Tibial artery (tissue), 4 donors: ENCODE data around the gene TMTC4.

ENCODE experiments used
- DNase-seq, 2 donors: peaks; one replicate each; pipeline ENCODE4 v3.0.0-alpha.2; 2019
- H3K27ac ChIP-seq, 2 donors: fragments of 200-600 bp; sonication (generic) in 1 of 2; 1 replicate in 1 of 2; 2 replicates in 1 of 2; pipeline ENCODE4 v1.5.1; 2018 to 2019; ENCODE audit warnings: mild to moderate bottlenecking in 1 of 2
- H3K27me3 ChIP-seq, 2 donors: fragments of 200-600 bp; sonication (generic) in 1 of 2; one replicate each; pipeline versions ENCODE4 v1.5.1 to v1.6.0; 2016 to 2019
- H3K36me3 ChIP-seq, 3 donors: fragments of 200-600 bp; sonication (generic) in 2 of 3; one replicate each; pipeline ENCODE4 v1.5.1; 2016 to 2019; ENCODE audit warnings: mild to moderate bottlenecking in 2 of 3
- H3K4me1 ChIP-seq, 4 donors: fragments of 200-600 bp; sonication (generic) in 2 of 4; 1 replicate in 3 of 4; 2 replicates in 1 of 4; pipeline ENCODE4 v1.5.1; 2016 to 2019
- H3K4me3 ChIP-seq, 2 donors: fragments of 200-600 bp; sonication (generic) in 1 of 2; 1 replicate in 1 of 2; 2 replicates in 1 of 2; pipeline ENCODE4 v1.5.1; 2018 to 2019; ENCODE audit warnings: mild to moderate bottlenecking in 2 of 2
- H3K9me3 ChIP-seq, 3 donors: fragments of 200-600 bp; sonication (generic) in 1 of 3; one replicate each; pipeline ENCODE4 v1.5.1; 2016 to 2019
- CTCF ChIP-seq, 2 experiments: fragments of 200-600 bp in 1 of 2; fragments of 450-650 bp in 1 of 2; IDR thresholded peaks; one replicate each; pipeline ENCODE4 v1.5.1; 2017 to 2019; ENCODE audit warnings: antibody characterized with exemption in 2 of 2, mild to moderate bottlenecking in 1 of 2, moderate library complexity in 1 of 2
- intact Hi-C: fragments of 100-400 bp; cut with DNase I; formaldehyde crosslinking; loops from one replicate; pipeline ENCODE4 v1.15.0; 2023; ENCODE audit warnings: low total_unique reads

The TMTC4 gene

GRCh38 chr13:100601716-100602115 lies 72.9 kb downstream of the TMTC4 start:
- intact Hi-C loops, result no loop called here
- no peak for DNase-seq
- Histone ChIP-seq H3K27me3 (no peaks in the 10 kb centered on the region), H3K4me1 (no peaks in the 10 kb centered on the region), H3K36me3 (peaks cover 0 to 5% (median 0%) of the 10 kb centered on the region in 3 donors), H3K4me3 (no peak overlapping the region), H3K27ac (no peak overlapping the region), H3K9me3 (no peaks in the 10 kb centered on the region)
- TF ChIP-seq CTCF (IDR thresholded peaks at IDR 0.05), result no peak

- no peaks in the 10 kb centered on the region for H3K27me3 ChIP-seq
- H3K36me3 ChIP-seq, result no peaks in the 10 kb centered on the region
- H3K4me3 ChIP-seq, result no peak overlapping the region
- DNase-seq, result no peak
- intact Hi-C loops, result no loop called here
- no peaks in the 10 kb centered on the region for H3K4me1 ChIP-seq
- no peak overlapping the region for H3K27ac ChIP-seq
- no peaks in the 10 kb centered on the region for H3K9me3 ChIP-seq
- no peak for TF ChIP-seq CTCF (IDR thresholded peaks at IDR 0.05)
Observed at GRCh38 chr13:100600915-100601314, 73.7 kb downstream of the TMTC4 start.

GRCh38 chr13:100600461-100600860 lies 74.1 kb downstream of the TMTC4 start:
- no peaks in the 10 kb centered on the region for H3K36me3 ChIP-seq
- no peaks in the 10 kb centered on the region for H3K9me3 ChIP-seq
- intact Hi-C loops, result no loop called here
- no peak overlapping the region for H3K27ac ChIP-seq
- no peak for TF ChIP-seq CTCF (IDR thresholded peaks at IDR 0.05)
- no peak for DNase-seq
- H3K4me3 ChIP-seq, result no peak overlapping the region
- H3K4me1 ChIP-seq, result no peaks in the 10 kb centered on the region
- no peaks in the 10 kb centered on the region for H3K27me3 ChIP-seq

DNA sequence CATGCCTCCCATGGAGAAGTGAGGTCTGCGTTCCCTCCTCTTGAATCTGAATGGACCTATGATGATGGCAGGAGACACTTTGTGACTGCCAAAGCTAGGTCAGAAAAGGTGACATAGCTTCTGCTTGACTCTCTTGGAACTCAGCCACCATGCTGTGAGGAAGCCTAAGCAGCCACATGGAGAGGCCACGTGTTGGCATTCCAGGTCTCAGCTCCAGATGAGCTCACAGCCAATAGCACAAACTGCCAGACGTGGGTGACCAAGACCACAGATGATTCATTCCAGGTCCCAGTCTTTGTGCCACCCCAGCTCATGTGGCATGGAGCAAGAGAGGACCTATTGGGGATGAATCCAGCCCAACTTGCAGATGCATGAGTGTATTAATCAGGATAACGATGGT lies 77.3 kb downstream of the TMTC4 start:
- TF ChIP-seq CTCF (IDR thresholded peaks at IDR 0.05), result no peak
- DNase-seq, result no peak

DNA sequence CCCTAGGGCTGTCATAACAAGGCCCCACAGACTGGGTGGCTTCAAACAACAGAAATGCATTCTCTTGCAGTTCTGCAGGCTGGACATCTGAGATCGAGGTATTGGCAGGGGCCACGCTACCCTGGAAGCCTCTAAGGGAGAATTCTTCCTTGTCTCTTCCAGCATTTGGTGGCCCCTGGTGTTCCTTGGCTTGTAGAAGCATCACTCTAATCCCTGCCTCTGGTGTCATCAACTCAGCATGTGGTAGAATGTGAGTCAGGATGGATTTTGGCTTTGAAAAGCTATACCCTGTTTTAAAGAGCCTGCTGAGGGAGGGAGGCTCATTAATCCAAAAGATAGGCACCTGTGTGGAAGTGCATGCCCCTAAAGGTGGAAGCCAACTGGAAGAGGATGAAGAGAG lies 78.1 kb downstream of the TMTC4 start:
- no peak for TF ChIP-seq CTCF (IDR thresholded peaks at IDR 0.05)
- no peak overlapping the region for H3K4me3 ChIP-seq
- intact Hi-C loops, result no loop called here
- no peaks in the 10 kb centered on the region for H3K9me3 ChIP-seq
- H3K27ac ChIP-seq, result no peak overlapping the region
- no peaks in the 10 kb centered on the region for H3K36me3 ChIP-seq
- H3K4me1 ChIP-seq, result no peaks in the 10 kb centered on the region
- no peaks in the 10 kb centered on the region for H3K27me3 ChIP-seq
- DNase-seq, result no peak

More for the DNA sequence above, 77.3 kb downstream of the TMTC4 start:
- intact Hi-C loops, result no loop called here
- Histone ChIP-seq H3K27me3 (no peaks in the 10 kb centered on the region), H3K4me1 (no peaks in the 10 kb centered on the region), H3K9me3 (no peaks in the 10 kb centered on the region), H3K27ac (no peak overlapping the region), H3K36me3 (no peaks in the 10 kb centered on the region), H3K4me3 (no peak overlapping the region)

DNA sequence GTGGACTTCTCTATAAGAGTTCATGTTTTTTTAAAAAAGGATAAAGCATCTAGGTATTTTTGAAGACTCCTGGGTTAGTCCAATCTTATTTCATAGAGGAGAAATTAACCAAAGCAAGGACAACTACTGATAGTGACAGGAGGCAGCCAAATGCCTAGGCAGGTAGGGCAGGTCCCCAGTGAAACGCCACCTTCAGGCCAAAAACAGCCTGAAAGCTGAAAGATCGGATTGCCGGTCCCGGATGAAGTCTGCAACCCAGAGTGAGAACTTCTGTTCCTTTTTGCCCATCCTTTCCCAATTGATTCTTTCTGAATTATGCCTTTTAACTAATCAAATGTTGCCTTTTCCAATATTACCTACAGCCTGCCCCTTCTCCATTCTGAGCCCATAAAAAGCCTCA lies 79.9 kb downstream of the TMTC4 start:
- Histone ChIP-seq H3K4me1 (no peaks in the 10 kb centered on the region), H3K4me3 (no peak overlapping the region), H3K36me3 (no peaks in the 10 kb centered on the region), H3K27ac (no peak overlapping the region), H3K27me3 (no peaks in the 10 kb centered on the region), H3K9me3 (no peaks in the 10 kb centered on the region)
- intact Hi-C loops, result no loop called here
- DNase-seq, result no peak
- TF ChIP-seq CTCF (IDR thresholded peaks at IDR 0.05), result no peak
